Measurements from ENCODE around the gene CAMTA1.
"Not testable (repeated sequence)": the region's sequence is repeated elsewhere in the genome, so short reads cannot be mapped to it uniquely, and the experiment has no call there.

The CAMTA1 gene

GRCh38 chr1:6827630-6828165, 42.4 kb downstream of the CAMTA1 start:
- ChIA-PET POLR2A (no interaction called here), CTCF (no interaction called here)
- no peak for DNase-seq (ENCODE audit: extremely low spot score)
- no peak for TF ChIP-seq TARDBP (IDR thresholded peaks at IDR 0.05)
- TF ChIP-seq LEF1 (IDR thresholded peaks at IDR 0.05; ENCODE audit: borderline replicate concordance) = no peak
- TF ChIP-seq SP1 (IDR thresholded peaks at IDR 0.05) = no peak
- no peak for TF ChIP-seq ELF4 (IDR thresholded peaks at IDR 0.05)
- no peak for TF ChIP-seq HDGF (IDR thresholded peaks at IDR 0.05; ENCODE audit: borderline replicate concordance)
- TF ChIP-seq ZNF384 (IDR thresholded peaks at IDR 0.05) = no peak
- TF ChIP-seq BHLHE40 (IDR thresholded peaks at IDR 0.05; ENCODE audit: borderline replicate concordance) = no peak
- TF ChIP-seq FOXK2 (IDR thresholded peaks at IDR 0.05) = no peak
- no peak for TF ChIP-seq ARNT (IDR thresholded peaks at IDR 0.05)
- no peak for TF ChIP-seq L3MBTL2 (conservative IDR thresholded peaks at IDR 0.05)
- TF ChIP-seq FOXA1 (IDR thresholded peaks at IDR 0.05) = no peak
- no peak for TF ChIP-seq PKNOX1 (IDR thresholded peaks at IDR 0.05)
- TF ChIP-seq CTBP1 (IDR thresholded peaks at IDR 0.05; ENCODE audit: borderline replicate concordance) = no peak
- TF ChIP-seq NFRKB (IDR thresholded peaks at IDR 0.05) = no peak

GRCh38 chr1:6831366-6831765, 46.1 kb downstream of the CAMTA1 start:
- ChIA-PET POLR2A (no interaction called here), CTCF (no interaction called here)
- TF ChIP-seq FOXA1 (IDR thresholded peaks at IDR 0.05) = no peak
- no peak for DNase-seq (ENCODE audit: extremely low spot score)

- POLR2A ChIA-PET; DNase-seq (ENCODE audit: extremely low spot score); CTCF ChIA-PET: not testable (repeated sequence)
Observed at GRCh38 chr1:6832006-6832405, 46.8 kb downstream of the CAMTA1 start.

- POLR2A ChIA-PET = no interaction called here
- CTCF ChIA-PET = no interaction called here
Observed at GRCh38 chr1:6832531-6833188, 47.4 kb downstream of the CAMTA1 start.

GRCh38 chr1:6833804-6834203, 48.5 kb downstream of the CAMTA1 start:
- DNase-seq (ENCODE audit: extremely low spot score) = no peak
- TF ChIP-seq L3MBTL2 (conservative IDR thresholded peaks at IDR 0.05) = no peak
- no peak for TF ChIP-seq CTBP1 (IDR thresholded peaks at IDR 0.05; ENCODE audit: borderline replicate concordance)
- TF ChIP-seq ZNF384 (IDR thresholded peaks at IDR 0.05) = no peak
- no peak for TF ChIP-seq SUZ12 (IDR thresholded peaks at IDR 0.05)
- TF ChIP-seq HDGF (IDR thresholded peaks at IDR 0.05; ENCODE audit: borderline replicate concordance) = no peak
- TF ChIP-seq LEF1 (IDR thresholded peaks at IDR 0.05; ENCODE audit: borderline replicate concordance) = no peak
- TF ChIP-seq FOXM1 (IDR thresholded peaks at IDR 0.05; ENCODE audit: borderline replicate concordance) = no peak
- TF ChIP-seq ELF4 (IDR thresholded peaks at IDR 0.05) = no peak
- no peak for TF ChIP-seq FOXK2 (IDR thresholded peaks at IDR 0.05)
- no peak for TF ChIP-seq FOXA1 (IDR thresholded peaks at IDR 0.05)
- no peak for TF ChIP-seq PKNOX1 (IDR thresholded peaks at IDR 0.05)
- no peak for TF ChIP-seq ARNT (IDR thresholded peaks at IDR 0.05)
- no peak for TF ChIP-seq TARDBP (IDR thresholded peaks at IDR 0.05)
- no peak for TF ChIP-seq SP1 (IDR thresholded peaks at IDR 0.05)
- ChIA-PET POLR2A (no interaction called here), CTCF (interaction anchor here (0.7 kb wide), 1 partner anchor 25 kb away, joined by 5 read pairs; no protein-coding TSS in a partner anchor)

More at GRCh38 chr1:6832531-6833188, 47.4 kb downstream of the CAMTA1 start:
- no peak for DNase-seq (ENCODE audit: extremely low spot score)
- no peak for TF ChIP-seq FOXK2 (IDR thresholded peaks at IDR 0.05)
- no peak for TF ChIP-seq SP1 (IDR thresholded peaks at IDR 0.05)
- TF ChIP-seq FOXM1 (IDR thresholded peaks at IDR 0.05; ENCODE audit: borderline replicate concordance) = no peak
- no peak for TF ChIP-seq ZNF384 (IDR thresholded peaks at IDR 0.05)
- TF ChIP-seq L3MBTL2 (conservative IDR thresholded peaks at IDR 0.05) = no peak
- no peak for TF ChIP-seq LEF1 (IDR thresholded peaks at IDR 0.05; ENCODE audit: borderline replicate concordance)

- ChIA-PET POLR2A (interaction anchor here (1.3 kb wide), 1 partner anchor 49 kb away, joined by 4 read pairs; the partner anchor contains the start of gene CAMTA1), CTCF (no interaction called here)
- no peak for DNase-seq (ENCODE audit: extremely low spot score)
- TF ChIP-seq FOXK2 (IDR thresholded peaks at IDR 0.05) (no peak), FOXA1 (IDR thresholded peaks at IDR 0.05) (no peak), TARDBP (IDR thresholded peaks at IDR 0.05) (no peak), PKNOX1 (IDR thresholded peaks at IDR 0.05) (no peak), ARNT (IDR thresholded peaks at IDR 0.05) (no peak), CTBP1 (IDR thresholded peaks at IDR 0.05; ENCODE audit: borderline replicate concordance) (no peak), FOXM1 (IDR thresholded peaks at IDR 0.05; ENCODE audit: borderline replicate concordance) (no peak), L3MBTL2 (conservative IDR thresholded peaks at IDR 0.05) (no peak), LEF1 (IDR thresholded peaks at IDR 0.05; ENCODE audit: borderline replicate concordance) (no peak)
Observed at GRCh38 chr1:6834366-6834765, 49.1 kb downstream of the CAMTA1 start.

GRCh38 chr1:6835139-6835538, 49.9 kb downstream of the CAMTA1 start:
- CTCF ChIA-PET = interaction anchor here (0.8 kb wide), 1 partner anchor 56 kb away, joined by 3 read pairs; no protein-coding TSS in a partner anchor
- POLR2A ChIA-PET = interaction anchor here (1.3 kb wide), 1 partner anchor 50 kb away, joined by 4 read pairs; the partner anchor contains the start of gene CAMTA1
- DNase-seq (ENCODE audit: extremely low spot score) = no peak
- TF ChIP-seq ELF4 (IDR thresholded peaks at IDR 0.05) = no peak
- TF ChIP-seq ARNT (IDR thresholded peaks at IDR 0.05) = no peak
- no peak for TF ChIP-seq ZNF384 (IDR thresholded peaks at IDR 0.05)
- no peak for TF ChIP-seq NFRKB (IDR thresholded peaks at IDR 0.05)
- no peak for TF ChIP-seq L3MBTL2 (conservative IDR thresholded peaks at IDR 0.05)
